Osteoblast (primary cell): ENCODE data around the gene PPP2R5E. TPM values are rescaled to one million over a fixed set of nuclear protein-coding genes. Genes with fewer than 3 reads are reported as not detected.

Experiments
- DNase-seq: peaks from one replicate; pipeline ENCODE4 v3.0.0; 2011; ENCODE audit warnings: low spot score, mixed read lengths; ENCODE audit not compliant: insufficient read length; ENCODE audit errors: missing footprints
- H2AFZ ChIP-seq: 2 replicates; pipeline ENCODE4 v1.6.0; 2011; ENCODE audit warnings: mild to moderate bottlenecking, low read length
- H3K27ac ChIP-seq: 2 replicates; pipeline ENCODE4 v1.5.1; 2011; ENCODE audit warnings: mild to moderate bottlenecking, low read depth, low read length, moderate library complexity
- H3K27me3 ChIP-seq: 2 replicates; pipeline ENCODE4 v1.6.0; 2012; ENCODE audit warnings: mild to moderate bottlenecking, control low read depth, inconsistent platforms, low read length, moderate library complexity; ENCODE audit not compliant: insufficient read depth
- H3K36me3 ChIP-seq: 2 replicates; pipeline ENCODE4 v1.5.1; 2011; ENCODE audit warnings: mild to moderate bottlenecking, low read length, control low read depth, moderate library complexity; ENCODE audit not compliant: insufficient read depth
- H3K4me1 ChIP-seq: 2 replicates; pipeline ENCODE4 v1.5.1; 2011; ENCODE audit warnings: mild to moderate bottlenecking, low read length, control low read depth, moderate library complexity; ENCODE audit not compliant: insufficient read depth
- H3K4me2 ChIP-seq: 2 replicates; pipeline ENCODE4 v1.6.0; 2011; ENCODE audit warnings: mild to moderate bottlenecking, low read length; ENCODE audit not compliant: insufficient read depth
- H3K4me3 ChIP-seq: fragments of 200-600 bp; sonication (generic); 3 replicates; pipeline ENCODE4 v1.5.1; 2012; ENCODE audit warnings: mild to moderate bottlenecking, low read length, inconsistent platforms; ENCODE audit not compliant: insufficient read depth
- H3K79me2 ChIP-seq: 2 replicates; pipeline ENCODE4 v1.6.0; 2012; ENCODE audit warnings: mild to moderate bottlenecking, low read length, control low read depth, inconsistent platforms; ENCODE audit not compliant: insufficient read depth
- H3K9me3 ChIP-seq: 2 replicates; pipeline ENCODE4 v1.5.1; 2011; ENCODE audit warnings: low read depth, low read length, control low read depth
- H4K20me1 ChIP-seq: 2 replicates; pipeline ENCODE4 v1.6.0; 2012; ENCODE audit warnings: mild to moderate bottlenecking, low read length, control low read depth; ENCODE audit not compliant: insufficient read depth
- CTCF ChIP-seq: IDR thresholded peaks from 2 replicates; pipeline ENCODE4 v1.5.1; 2011; ENCODE audit warnings: mild to moderate bottlenecking, low read depth, low read length, moderate library complexity; ENCODE audit errors: extremely low read depth
- total RNA-seq: library from RNA; depleted of rRNA; stranded (reverse); fragments of >200 nt; gene quantifications from 2 replicates; pipeline ENCODE4 v1.2.3, GENCODE V29; 2012

The PPP2R5E gene
- total RNA-seq, 1 donor = 29.3 TPM

GRCh38 chr14:63459738-63460137 lies 83.4 kb downstream of the PPP2R5E start:
- H3K27ac ChIP-seq = no peak overlapping the region
- H3K4me1 ChIP-seq = peaks cover 6% of the 10 kb centered on the region
- H3K36me3 ChIP-seq = no peaks in the 10 kb centered on the region
- no peak for TF ChIP-seq CTCF
- no peak for DNase-seq
- no peak overlapping the region for H3K4me3 ChIP-seq
- H3K27me3 ChIP-seq = no peaks in the 10 kb centered on the region
- no peak overlapping the region for H3K4me2 ChIP-seq
- H2AFZ ChIP-seq = no peak overlapping the region
- H3K79me2 ChIP-seq = peaks cover 69% of the 10 kb centered on the region
- H4K20me1 ChIP-seq = peaks cover 50% of the 10 kb centered on the region
- no peaks in the 10 kb centered on the region for H3K9me3 ChIP-seq

DNA sequence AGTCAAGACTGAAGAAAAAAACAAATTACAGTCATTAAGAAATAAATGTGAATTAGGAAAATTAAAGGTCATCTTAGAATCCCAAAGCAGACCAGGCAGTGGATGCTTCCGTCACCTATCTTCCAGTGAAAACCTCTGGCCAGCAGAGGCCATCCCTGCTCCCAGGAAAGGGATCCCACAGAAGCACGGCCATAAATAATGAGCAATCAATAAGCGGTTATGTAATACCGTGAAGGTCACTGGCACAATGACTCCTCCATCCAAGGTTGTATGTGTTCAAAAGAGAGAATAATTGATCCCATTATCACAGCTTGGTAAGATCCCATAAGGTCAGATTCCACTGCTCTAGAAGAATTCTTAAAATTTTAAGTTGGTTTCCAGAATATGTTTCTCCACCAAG lies 85.7 kb downstream of the PPP2R5E start:
- Histone ChIP-seq H3K4me2 (no peak overlapping the region), H2AFZ (no peak overlapping the region), H3K4me3 (no peak overlapping the region), H3K79me2 (peaks cover 77% of the 10 kb centered on the region), H4K20me1 (peaks cover 54% of the 10 kb centered on the region), H3K9me3 (no peaks in the 10 kb centered on the region), H3K4me1 (peaks cover 7% of the 10 kb centered on the region), H3K36me3 (peaks cover 6% of the 10 kb centered on the region), H3K27ac (no peak overlapping the region), H3K27me3 (no peaks in the 10 kb centered on the region)
- no peak for TF ChIP-seq CTCF
- no peak for DNase-seq

GRCh38 chr14:63454863-63455622 lies 88.1 kb downstream of the PPP2R5E start:
- Histone ChIP-seq H3K4me2 (no peak overlapping the region), H3K79me2 (peaks cover 83% of the 10 kb centered on the region), H3K27ac (no peak overlapping the region), H3K27me3 (no peaks in the 10 kb centered on the region), H3K9me3 (no peaks in the 10 kb centered on the region), H2AFZ (no peak overlapping the region), H4K20me1 (peaks cover 42% of the 10 kb centered on the region), H3K4me1 (peaks cover 7% of the 10 kb centered on the region), H3K4me3 (no peak overlapping the region), H3K36me3 (peaks cover 6% of the 10 kb centered on the region)
- no peak for TF ChIP-seq CTCF
- DNase-seq = no peak

GRCh38 chr14:63454436-63454835 lies 88.7 kb downstream of the PPP2R5E start:
- Histone ChIP-seq H3K36me3 (peaks cover 6% of the 10 kb centered on the region), H3K27ac (no peak overlapping the region), H4K20me1 (peaks cover 43% of the 10 kb centered on the region), H3K27me3 (no peaks in the 10 kb centered on the region), H3K9me3 (no peaks in the 10 kb centered on the region), H3K4me2 (no peak overlapping the region), H3K4me1 (peaks cover 7% of the 10 kb centered on the region), H2AFZ (no peak overlapping the region), H3K79me2 (peaks cover 79% of the 10 kb centered on the region), H3K4me3 (no peak overlapping the region)
- no peak for TF ChIP-seq CTCF
- DNase-seq = no peak
